H9 (cell line): ENCODE results near the gene EFCAB6. TPM values are rescaled to one million over a fixed set of nuclear protein-coding genes. Genes with fewer than 3 reads are reported as not detected.

Experiments
- DNase-seq: peaks from one replicate; pipeline ENCODE4 v3.0.0-alpha.2; 2017
- H2AFZ ChIP-seq: one replicate; pipeline ENCODE4 v1.6.1; 2013; ENCODE audit warnings: mild to moderate bottlenecking, low read length, control low read depth, moderate library complexity
- H2AK5ac ChIP-seq: 2 replicates; pipeline ENCODE4 v1.6.1; 2013; ENCODE audit warnings: low read length, control low read depth, mixed read lengths; ENCODE audit not compliant: insufficient read length
- H2BK120ac ChIP-seq: one replicate; pipeline ENCODE4 v1.6.1; 2013; ENCODE audit warnings: low read depth, mild to moderate bottlenecking, low read length, control low read depth, inconsistent platforms; ENCODE audit not compliant: poor library complexity, severe bottlenecking
- H2BK12ac ChIP-seq: 2 replicates; pipeline ENCODE4 v1.6.1; 2013; ENCODE audit warnings: low read length, control low read depth, mixed read lengths, low read depth; ENCODE audit not compliant: insufficient read length
- H2BK15ac ChIP-seq: 2 replicates; pipeline ENCODE4 v1.6.1; 2013; ENCODE audit warnings: low read depth, low read length, control low read depth
- H2BK20ac ChIP-seq: one replicate; pipeline ENCODE4 v1.6.1; 2013; ENCODE audit warnings: low read depth, mild to moderate bottlenecking, low read length, control low read depth, inconsistent platforms; ENCODE audit not compliant: poor library complexity, severe bottlenecking
- H2BK5ac ChIP-seq: 2 replicates; pipeline ENCODE4 v1.6.1; 2013; ENCODE audit warnings: low read length, control low read depth, mixed read lengths; ENCODE audit not compliant: insufficient read length
- H3K14ac ChIP-seq: 2 replicates; pipeline ENCODE4 v1.6.1; 2013; ENCODE audit warnings: low read length, control low read depth; ENCODE audit not compliant: insufficient read depth
- H3K18ac ChIP-seq: 2 replicates; pipeline ENCODE4 v1.6.1; 2013; ENCODE audit warnings: low read depth, mild to moderate bottlenecking, mixed read lengths, low read length, control low read depth; ENCODE audit not compliant: insufficient read length
- H3K23ac ChIP-seq: 2 replicates; pipeline ENCODE4 v1.6.1; 2013; ENCODE audit warnings: low read length, control low read depth, mixed read lengths, low read depth; ENCODE audit not compliant: insufficient read length
- H3K23me2 ChIP-seq: 2 replicates; pipeline ENCODE4 v1.6.1; 2013; ENCODE audit warnings: low read depth, mild to moderate bottlenecking, mixed read lengths, low read length, control low read depth; ENCODE audit not compliant: insufficient read length, poor library complexity, severe bottlenecking
- H3K27ac ChIP-seq: 2 replicates; pipeline ENCODE4 v1.5.1; 2013; ENCODE audit warnings: low read length, control low read depth, mixed read lengths, low read depth; ENCODE audit not compliant: insufficient read length
- H3K27me3 ChIP-seq: 2 replicates; pipeline ENCODE4 v1.6.1; 2013; ENCODE audit warnings: low read length, control low read depth, inconsistent platforms; ENCODE audit not compliant: insufficient read depth
- H3K4ac ChIP-seq: 2 replicates; pipeline ENCODE4 v1.6.1; 2013; ENCODE audit warnings: low read depth, mild to moderate bottlenecking, control low read depth, inconsistent platforms, low read length, moderate library complexity
- H3K4me1 ChIP-seq: 2 replicates; pipeline ENCODE4 v1.6.1; 2013; ENCODE audit warnings: low read length, control low read depth, inconsistent platforms; ENCODE audit not compliant: insufficient read depth
- H3K4me2 ChIP-seq: 2 replicates; pipeline ENCODE4 v1.6.1; 2013; ENCODE audit warnings: low read length, control low read depth, mixed read lengths; ENCODE audit not compliant: insufficient read length, insufficient read depth
- H3K56ac ChIP-seq: 2 replicates; pipeline ENCODE4 v1.6.1; 2013; ENCODE audit warnings: low read depth, mild to moderate bottlenecking, mixed read lengths, low read length, control low read depth; ENCODE audit not compliant: insufficient read length
- H3K79me1 ChIP-seq: 2 replicates; pipeline ENCODE4 v1.6.1; 2013; ENCODE audit warnings: low read depth, mild to moderate bottlenecking, moderate library complexity, low read length, control low read depth, inconsistent platforms; ENCODE audit not compliant: insufficient read depth, poor library complexity, severe bottlenecking
- H3K79me2 ChIP-seq: 2 replicates; pipeline ENCODE4 v1.6.1; 2013; ENCODE audit warnings: low read length, control low read depth, inconsistent platforms; ENCODE audit not compliant: insufficient read depth
- H3K9ac ChIP-seq: 2 replicates; pipeline ENCODE4 v1.6.1; 2013; ENCODE audit warnings: low read length, control low read depth, mixed read lengths; ENCODE audit not compliant: insufficient read length; ENCODE audit errors: extremely low read depth
- H3K9me3 ChIP-seq: one replicate; pipeline ENCODE4 v1.6.1; 2013; ENCODE audit warnings: low read depth, low read length, inconsistent platforms; ENCODE audit not compliant: control insufficient read depth
- H3T11ph ChIP-seq: one replicate; pipeline ENCODE4 v1.6.1; 2013; ENCODE audit warnings: mild to moderate bottlenecking, low read length, control low read depth, inconsistent platforms
- H4K20me1 ChIP-seq: one replicate; pipeline ENCODE4 v1.6.1; 2013; ENCODE audit not compliant: control insufficient read depth, insufficient read length, insufficient read depth
- H4K5ac ChIP-seq: 2 replicates; pipeline ENCODE4 v1.6.1; 2013; ENCODE audit warnings: low read depth, mild to moderate bottlenecking, mixed read lengths, low read length, control low read depth; ENCODE audit not compliant: insufficient read length
- H4K8ac ChIP-seq: replicated peaks from 2 replicates; pipeline ENCODE4 v1.6.1; 2013; ENCODE audit warnings: low read length, control low read depth, mixed read lengths, low read depth; ENCODE audit not compliant: insufficient read length
- H4K91ac ChIP-seq: 2 replicates; pipeline ENCODE4 v1.6.1; 2013; ENCODE audit warnings: low read depth, mild to moderate bottlenecking, moderate library complexity, mixed read lengths, low read length, control low read depth; ENCODE audit not compliant: insufficient read length
- H3K27ac Mint-ChIP-seq, 3 experiments: 2 replicates in 2 of 3; 3 replicates in 1 of 3; pipeline ENCODE4 v1.8.0; 2020 to 2021; ENCODE audit warnings: mixed read lengths in 3 of 3, mild to moderate bottlenecking in 1 of 3, moderate library complexity in 1 of 3
- H3K27me3 Mint-ChIP-seq: 2 replicates; pipeline ENCODE4 v1.8.0; 2021; ENCODE audit warnings: low read depth, mild to moderate bottlenecking, moderate library complexity, mixed read lengths
- H3K36me3 Mint-ChIP-seq, 3 experiments: 2 replicates in 2 of 3; 3 replicates in 1 of 3; pipeline ENCODE4 v1.8.0; 2020 to 2021; ENCODE audit warnings: low read depth in 3 of 3, mixed read lengths in 3 of 3; ENCODE audit not compliant: insufficient read depth in 1 of 3
- H3K4me1 Mint-ChIP-seq, 2 experiments: 2 replicates each; pipeline ENCODE4 v1.8.0; 2020; ENCODE audit warnings: mixed read lengths in 2 of 2
- H3K4me3 Mint-ChIP-seq, 2 experiments: 2 replicates in 1 of 2; 3 replicates in 1 of 2; pipeline ENCODE4 v1.8.0; 2020 to 2021; ENCODE audit warnings: mild to moderate bottlenecking in 2 of 2, mixed read lengths in 2 of 2, moderate library complexity in 1 of 2
- H3K9me3 Mint-ChIP-seq, 2 experiments: 2 replicates in 1 of 2; 3 replicates in 1 of 2; pipeline ENCODE4 v1.8.0; 2020; ENCODE audit warnings: mild to moderate bottlenecking in 2 of 2, mixed read lengths in 2 of 2, moderate library complexity in 1 of 2
- WGBS: extraction: QIAGEN DNeasy Blood & Tissue Kit; methylation state at CpG from one replicate; pipeline ENCODE4 v1.1.7; 2013; ENCODE audit warnings: missing lambda C conversion rate, low lambda C conversion rate, mixed read lengths; ENCODE audit not compliant: insufficient read length; ENCODE audit errors: extremely low coverage; 5-methylcytosine and 5-hydroxymethylcytosine counted together
- total RNA-seq: library from RNA; stranded (reverse); gene quantifications from 2 replicates; pipeline ENCODE4 v1.2.1, GENCODE V29; 2021
- TF ChIP-seq, protein P1 (sequence below): fragments of 200-600 bp; sonication (generic); conservative IDR thresholded peaks from 3 replicates; pipeline ENCODE4 v1.8.0; 2021; ENCODE audit warnings: antibody characterized with exemption, mild to moderate bottlenecking

EFCAB6 gene
- total RNA-seq, 1 experiment from 2014 or later, result 0.31 TPM

DNA sequence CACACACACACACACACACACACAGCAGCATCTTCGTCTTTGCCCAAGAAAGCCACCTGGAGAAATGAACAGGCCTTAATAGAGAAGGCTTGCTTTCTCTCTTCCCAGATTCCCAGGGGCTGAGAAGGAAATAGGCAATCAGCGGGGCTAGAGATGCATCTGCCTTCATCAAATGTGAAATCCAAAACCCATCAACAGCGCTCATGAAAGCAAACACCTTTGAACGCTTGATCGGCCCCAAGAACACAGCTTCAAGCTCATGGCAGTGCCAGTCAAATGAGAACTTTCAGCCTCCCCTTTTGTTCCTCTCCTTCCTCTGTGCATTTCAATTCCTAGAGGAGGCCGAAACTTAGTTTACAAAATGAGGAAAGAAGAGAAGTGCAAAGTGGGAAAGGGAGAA lies 122.7 kb downstream of the EFCAB6 start:
- Histone ChIP-seq H4K91ac (no peak overlapping the region), H3K23ac (no peak overlapping the region), H3K4ac (no peak overlapping the region), H3K27me3 (no peaks in the 10 kb centered on the region), H4K5ac (no peak overlapping the region), H2BK12ac (no peak overlapping the region), H2BK120ac (no peak overlapping the region), H2BK5ac (no peak overlapping the region), H3T11ph (no peak overlapping the region), H4K8ac (no peak overlapping the region), H2BK20ac (no peak overlapping the region), H3K9ac (no peak overlapping the region), H2AK5ac (no peak overlapping the region), H3K14ac (no peak overlapping the region), H3K9me3 (no peaks in the 10 kb centered on the region), H3K18ac (no peak overlapping the region), H4K20me1 (no peaks in the 10 kb centered on the region), H2AFZ (no peak overlapping the region), H3K56ac (no peak overlapping the region), H3K79me2 (no peaks in the 10 kb centered on the region), H3K4me2 (no peak overlapping the region), H3K27ac (no peak overlapping the region), H3K79me1 (no peaks in the 10 kb centered on the region), H3K4me1 (no peaks in the 10 kb centered on the region), H3K23me2 (no peaks in the 10 kb centered on the region), H2BK15ac (no peak overlapping the region)
- H3K9me3 Mint-ChIP-seq, result no peaks in the 10 kb centered on the region
- H3K36me3 Mint-ChIP-seq, result no peaks in the 10 kb centered on the region
- TF ChIP-seq, protein P1, sequence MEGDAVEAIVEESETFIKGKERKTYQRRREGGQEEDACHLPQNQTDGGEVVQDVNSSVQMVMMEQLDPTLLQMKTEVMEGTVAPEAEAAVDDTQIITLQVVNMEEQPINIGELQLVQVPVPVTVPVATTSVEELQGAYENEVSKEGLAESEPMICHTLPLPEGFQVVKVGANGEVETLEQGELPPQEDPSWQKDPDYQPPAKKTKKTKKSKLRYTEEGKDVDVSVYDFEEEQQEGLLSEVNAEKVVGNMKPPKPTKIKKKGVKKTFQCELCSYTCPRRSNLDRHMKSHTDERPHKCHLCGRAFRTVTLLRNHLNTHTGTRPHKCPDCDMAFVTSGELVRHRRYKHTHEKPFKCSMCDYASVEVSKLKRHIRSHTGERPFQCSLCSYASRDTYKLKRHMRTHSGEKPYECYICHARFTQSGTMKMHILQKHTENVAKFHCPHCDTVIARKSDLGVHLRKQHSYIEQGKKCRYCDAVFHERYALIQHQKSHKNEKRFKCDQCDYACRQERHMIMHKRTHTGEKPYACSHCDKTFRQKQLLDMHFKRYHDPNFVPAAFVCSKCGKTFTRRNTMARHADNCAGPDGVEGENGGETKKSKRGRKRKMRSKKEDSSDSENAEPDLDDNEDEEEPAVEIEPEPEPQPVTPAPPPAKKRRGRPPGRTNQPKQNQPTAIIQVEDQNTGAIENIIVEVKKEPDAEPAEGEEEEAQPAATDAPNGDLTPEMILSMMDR, result no peak
- DNase-seq, result no peak
- peaks cover 9 to 18% of the 10 kb centered on the region in 2 experiments for H3K4me1 Mint-ChIP-seq
- H3K27ac Mint-ChIP-seq, result no peak overlapping the region
- H3K27me3 Mint-ChIP-seq, result peaks cover 5% of the 10 kb centered on the region
- H3K4me3 Mint-ChIP-seq, result no peak overlapping the region
- no CpG with 5 or more reads among the region's 6 CpGs for WGBS
